Measurements from ENCODE around the gene NHEJ1.

DNA sequence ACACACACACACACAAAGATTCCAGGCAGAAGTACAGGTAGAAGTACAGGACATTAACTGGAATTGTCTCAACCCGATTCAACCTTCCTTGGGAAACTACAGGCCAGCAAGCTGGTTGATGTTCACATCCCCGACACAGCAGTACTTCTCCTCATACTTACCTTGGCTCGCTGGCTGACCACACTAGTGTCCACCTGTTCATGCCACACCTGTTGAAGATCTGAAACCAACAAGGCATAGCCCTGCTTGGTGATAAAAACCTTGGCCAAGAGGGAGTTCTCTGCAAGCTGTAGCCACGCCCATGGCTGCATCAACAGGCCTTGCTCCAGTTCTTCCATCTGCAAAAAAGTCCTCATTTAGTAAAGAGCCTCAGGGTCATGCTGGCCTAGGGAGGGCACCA lies 2.6 kb downstream of the NHEJ1 start:
- TF ChIP-seq, protein P1, sequence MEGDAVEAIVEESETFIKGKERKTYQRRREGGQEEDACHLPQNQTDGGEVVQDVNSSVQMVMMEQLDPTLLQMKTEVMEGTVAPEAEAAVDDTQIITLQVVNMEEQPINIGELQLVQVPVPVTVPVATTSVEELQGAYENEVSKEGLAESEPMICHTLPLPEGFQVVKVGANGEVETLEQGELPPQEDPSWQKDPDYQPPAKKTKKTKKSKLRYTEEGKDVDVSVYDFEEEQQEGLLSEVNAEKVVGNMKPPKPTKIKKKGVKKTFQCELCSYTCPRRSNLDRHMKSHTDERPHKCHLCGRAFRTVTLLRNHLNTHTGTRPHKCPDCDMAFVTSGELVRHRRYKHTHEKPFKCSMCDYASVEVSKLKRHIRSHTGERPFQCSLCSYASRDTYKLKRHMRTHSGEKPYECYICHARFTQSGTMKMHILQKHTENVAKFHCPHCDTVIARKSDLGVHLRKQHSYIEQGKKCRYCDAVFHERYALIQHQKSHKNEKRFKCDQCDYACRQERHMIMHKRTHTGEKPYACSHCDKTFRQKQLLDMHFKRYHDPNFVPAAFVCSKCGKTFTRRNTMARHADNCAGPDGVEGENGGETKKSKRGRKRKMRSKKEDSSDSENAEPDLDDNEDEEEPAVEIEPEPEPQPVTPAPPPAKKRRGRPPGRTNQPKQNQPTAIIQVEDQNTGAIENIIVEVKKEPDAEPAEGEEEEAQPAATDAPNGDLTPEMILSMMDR (conservative IDR thresholded peaks at IDR 0.05): no peak
- TF ChIP-seq ZFX (IDR thresholded peaks at IDR 0.05): no peak

All from C4-2B (cell line).